Measurements from ENCODE around the gene CYTH1.

Gene CYTH1

DNA sequence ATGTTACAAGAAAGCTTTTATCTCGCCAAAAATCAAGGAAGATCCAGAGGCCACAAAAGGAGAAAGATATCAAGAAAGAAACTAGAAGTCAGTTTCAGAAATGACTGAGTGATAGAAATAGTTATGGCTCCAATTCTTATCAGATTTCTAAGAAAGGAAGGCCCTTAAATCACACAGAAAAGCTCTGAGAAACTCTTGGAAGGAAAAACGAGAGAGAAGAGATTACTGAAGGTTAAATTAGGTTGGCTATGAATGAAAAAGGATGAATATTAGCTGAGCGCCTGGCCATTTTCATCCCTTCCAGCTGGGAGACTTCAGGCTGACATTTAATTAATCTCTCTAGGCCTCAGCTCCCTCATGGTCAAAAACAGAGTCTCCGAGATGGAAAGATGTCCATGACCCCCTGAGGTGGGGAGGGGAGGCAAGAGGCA is 72.3 kb downstream of the CYTH1 start:
- no peak for DNase-seq (ENCODE audit: low read depth, low spot score)
- no peak for TF ChIP-seq YY1 (IDR thresholded peaks at IDR 0.05; ENCODE audit: insufficient read depth, insufficient read length)
- TF ChIP-seq SUZ12 (IDR thresholded peaks at IDR 0.05; ENCODE audit: extremely low read depth, insufficient read depth, insufficient read length): no peak
- no peak for TF ChIP-seq ZNF274 (IDR thresholded peaks at IDR 0.05; ENCODE audit: low read depth, low read length)
- Histone ChIP-seq H3K4me3 (ENCODE audit: insufficient read length, low read depth) (no peak overlapping the region), H3K36me3 (ENCODE audit: insufficient read depth, insufficient read length, low read length) (peaks cover 4% of the 10 kb centered on the region), H3K27me3 (ENCODE audit: insufficient read depth, insufficient read length) (no peaks in the 10 kb centered on the region), H3K9me3 (ENCODE audit: insufficient read depth, low read length) (no peaks in the 10 kb centered on the region), H3K4me1 (ENCODE audit: insufficient read depth, insufficient read length) (no peaks in the 10 kb centered on the region), H3K9ac (ENCODE audit: insufficient read length, low read depth) (no peak overlapping the region)

DNA sequence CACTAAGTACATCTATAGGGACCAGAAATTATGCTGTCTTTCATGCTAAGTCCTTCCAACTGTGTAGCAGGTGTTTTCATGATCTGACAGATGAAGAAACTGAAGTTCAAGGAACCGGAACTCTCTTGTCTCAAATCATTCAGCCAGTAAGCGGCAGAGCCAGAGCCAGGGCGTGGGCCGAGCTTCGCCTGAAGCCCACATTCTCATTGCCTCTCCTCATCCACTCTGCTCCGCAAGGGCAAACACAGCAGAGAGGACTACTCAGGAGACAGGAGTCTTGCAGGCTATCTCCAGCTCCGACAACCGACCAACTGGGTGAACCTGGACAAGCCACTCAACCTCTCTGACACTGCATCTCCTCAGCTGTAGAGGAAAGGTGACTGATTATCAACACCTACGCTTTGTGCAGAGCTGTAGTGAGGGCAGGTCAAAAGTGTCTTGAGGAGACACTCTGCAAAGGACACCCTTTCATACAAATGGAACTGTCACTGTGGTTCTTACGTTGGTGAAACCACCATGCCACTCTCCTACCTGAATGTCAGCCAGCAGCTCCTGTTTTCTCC is 72.9 kb downstream of the CYTH1 start:
- TF ChIP-seq ZNF274 (IDR thresholded peaks at IDR 0.05; ENCODE audit: low read depth, low read length) (no peak), SUZ12 (IDR thresholded peaks at IDR 0.05; ENCODE audit: extremely low read depth, insufficient read depth, insufficient read length) (no peak), YY1 (IDR thresholded peaks at IDR 0.05; ENCODE audit: insufficient read depth, insufficient read length) (no peak)
- H3K9me3 ChIP-seq (ENCODE audit: insufficient read depth, low read length): no peaks in the 10 kb centered on the region
- H3K27me3 ChIP-seq (ENCODE audit: insufficient read depth, insufficient read length): no peaks in the 10 kb centered on the region
- H3K9ac ChIP-seq (ENCODE audit: insufficient read length, low read depth): no peak overlapping the region
- H3K4me1 ChIP-seq (ENCODE audit: insufficient read depth, insufficient read length): no peaks in the 10 kb centered on the region
- H3K36me3 ChIP-seq (ENCODE audit: insufficient read depth, insufficient read length, low read length): peaks cover 4% of the 10 kb centered on the region
- DNase-seq (ENCODE audit: low read depth, low spot score): no peak
- H3K4me3 ChIP-seq (ENCODE audit: insufficient read length, low read depth): no peak overlapping the region

DNA sequence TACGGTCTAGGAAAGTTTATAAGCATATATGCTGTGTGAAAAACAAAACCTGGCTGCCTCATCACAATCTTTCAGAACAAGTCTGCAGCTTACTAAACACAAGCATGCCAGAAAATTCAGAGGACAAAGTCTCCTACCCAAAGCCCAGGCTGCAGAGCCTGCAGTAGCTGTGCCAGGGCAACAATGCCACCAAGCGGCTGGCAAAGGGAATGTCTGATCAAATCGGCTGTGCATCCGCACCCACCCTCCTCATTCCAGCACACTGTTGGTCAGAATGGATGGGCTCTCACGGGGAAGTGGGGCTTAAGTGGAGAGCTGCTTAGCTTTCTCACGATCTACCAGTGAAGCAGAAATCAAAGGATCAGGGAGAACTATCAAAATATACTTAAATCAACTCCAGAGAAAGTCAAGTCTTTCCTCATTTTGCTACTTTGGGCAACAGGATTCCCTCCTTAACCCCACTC is 73.5 kb downstream of the CYTH1 start:
- Histone ChIP-seq H3K9ac (ENCODE audit: insufficient read length, low read depth) (no peak overlapping the region), H3K36me3 (ENCODE audit: insufficient read depth, insufficient read length, low read length) (peaks cover 4% of the 10 kb centered on the region), H3K9me3 (ENCODE audit: insufficient read depth, low read length) (no peaks in the 10 kb centered on the region), H3K4me3 (ENCODE audit: insufficient read length, low read depth) (no peak overlapping the region), H3K4me1 (ENCODE audit: insufficient read depth, insufficient read length) (no peaks in the 10 kb centered on the region), H3K27me3 (ENCODE audit: insufficient read depth, insufficient read length) (no peaks in the 10 kb centered on the region)
- peak; percentile 63 for DNase-seq (ENCODE audit: low read depth, low spot score)
- TF ChIP-seq SUZ12 (IDR thresholded peaks at IDR 0.05; ENCODE audit: extremely low read depth, insufficient read depth, insufficient read length) (no peak), YY1 (IDR thresholded peaks at IDR 0.05; ENCODE audit: insufficient read depth, insufficient read length) (no peak), ZNF274 (IDR thresholded peaks at IDR 0.05; ENCODE audit: low read depth, low read length) (no peak)

DNA sequence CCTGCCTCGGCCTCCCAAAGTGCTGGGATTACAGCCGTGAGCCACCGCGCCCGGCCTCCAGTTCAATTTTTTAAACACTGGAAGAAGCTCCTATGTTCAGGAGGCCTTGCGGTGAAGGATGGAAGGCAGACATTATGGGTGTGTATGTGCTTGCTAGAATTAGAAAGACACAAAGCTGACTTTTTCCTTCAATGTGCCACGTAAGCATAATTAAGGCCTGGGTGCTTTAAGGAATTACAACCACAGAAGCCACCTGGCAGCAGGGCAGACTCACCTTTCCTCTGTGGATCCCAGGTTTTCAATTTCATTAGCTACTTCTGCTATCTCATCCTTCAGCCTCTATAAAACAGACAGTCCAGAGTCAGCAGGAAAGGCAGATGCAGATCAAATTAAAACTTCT is 74.2 kb downstream of the CYTH1 start:
- no peak for DNase-seq (ENCODE audit: low read depth, low spot score)
- Histone ChIP-seq H3K9me3 (ENCODE audit: insufficient read depth, low read length) (no peaks in the 10 kb centered on the region), H3K27me3 (ENCODE audit: insufficient read depth, insufficient read length) (no peaks in the 10 kb centered on the region), H3K4me1 (ENCODE audit: insufficient read depth, insufficient read length) (no peaks in the 10 kb centered on the region), H3K9ac (ENCODE audit: insufficient read length, low read depth) (no peak overlapping the region), H3K36me3 (ENCODE audit: insufficient read depth, insufficient read length, low read length) (peaks cover 4% of the 10 kb centered on the region), H3K4me3 (ENCODE audit: insufficient read length, low read depth) (no peak overlapping the region)
- TF ChIP-seq YY1 (IDR thresholded peaks at IDR 0.05; ENCODE audit: insufficient read depth, insufficient read length) (no peak), ZNF274 (IDR thresholded peaks at IDR 0.05; ENCODE audit: low read depth, low read length) (no peak), SUZ12 (IDR thresholded peaks at IDR 0.05; ENCODE audit: extremely low read depth, insufficient read depth, insufficient read length) (no peak)

DNA sequence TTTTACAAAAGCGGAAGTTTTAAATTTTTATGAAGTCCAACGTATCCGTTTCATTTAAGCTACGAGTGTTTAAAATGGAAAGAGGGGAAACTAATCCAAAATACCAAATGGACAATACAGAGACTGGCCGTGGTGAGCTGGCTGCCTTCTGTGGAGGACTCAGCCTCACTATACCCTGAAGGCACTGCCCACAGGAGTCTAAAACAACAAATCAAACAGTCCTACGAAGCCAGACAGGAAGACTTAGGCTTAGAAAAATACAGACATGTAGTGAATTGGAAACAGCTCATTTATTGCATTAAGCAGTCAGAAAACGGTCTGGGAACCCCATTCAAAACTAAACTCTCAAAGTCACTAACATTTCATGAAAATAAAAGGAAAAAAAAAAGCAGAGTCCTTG is 75.1 kb downstream of the CYTH1 start:
- Histone ChIP-seq H3K4me1 (ENCODE audit: insufficient read depth, insufficient read length) (peaks cover 2% of the 10 kb centered on the region), H3K4me3 (ENCODE audit: insufficient read length, low read depth) (no peak overlapping the region), H3K36me3 (ENCODE audit: insufficient read depth, insufficient read length, low read length) (peaks cover 4% of the 10 kb centered on the region), H3K27me3 (ENCODE audit: insufficient read depth, insufficient read length) (no peaks in the 10 kb centered on the region), H3K9ac (ENCODE audit: insufficient read length, low read depth) (no peak overlapping the region), H3K9me3 (ENCODE audit: insufficient read depth, low read length) (no peaks in the 10 kb centered on the region)
- TF ChIP-seq ZNF274 (IDR thresholded peaks at IDR 0.05; ENCODE audit: low read depth, low read length): no peak
- no peak for TF ChIP-seq YY1 (IDR thresholded peaks at IDR 0.05; ENCODE audit: insufficient read depth, insufficient read length)
- no peak for TF ChIP-seq SUZ12 (IDR thresholded peaks at IDR 0.05; ENCODE audit: extremely low read depth, insufficient read depth, insufficient read length)
- no peak for DNase-seq (ENCODE audit: low read depth, low spot score)

DNA sequence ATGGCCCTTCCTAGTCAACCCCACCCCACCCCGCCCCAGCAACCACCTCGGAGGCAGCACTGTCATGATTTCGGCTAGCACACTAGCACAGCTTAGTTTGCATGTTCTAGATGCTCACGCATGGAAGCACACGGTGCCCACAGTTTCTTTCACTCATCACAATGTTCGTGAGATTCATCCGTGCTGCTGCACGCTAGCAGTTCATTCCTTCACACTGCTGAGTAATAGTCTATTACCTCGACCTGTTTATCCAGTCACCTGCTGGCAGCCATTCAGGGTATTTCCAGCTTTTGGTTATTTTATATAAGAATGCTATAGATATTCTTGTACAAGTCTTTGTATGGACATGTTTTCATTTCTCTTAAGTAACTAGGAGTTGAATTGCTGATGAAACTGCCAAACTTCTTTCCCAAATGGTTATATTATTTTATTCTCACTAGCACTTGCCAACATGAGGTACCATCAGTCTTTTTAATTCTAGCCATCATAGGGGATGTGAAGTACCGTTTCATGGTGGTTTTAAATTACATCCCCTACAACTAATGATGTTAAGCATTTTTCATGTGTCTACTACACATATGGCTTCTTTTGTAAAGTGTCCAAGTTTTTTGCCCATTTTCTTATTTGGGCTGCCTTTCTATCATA is 75.7 kb downstream of the CYTH1 start:
- H3K27me3 ChIP-seq (ENCODE audit: insufficient read depth, insufficient read length): no peaks in the 10 kb centered on the region
- DNase-seq (ENCODE audit: low read depth, low spot score): no peak

DNA sequence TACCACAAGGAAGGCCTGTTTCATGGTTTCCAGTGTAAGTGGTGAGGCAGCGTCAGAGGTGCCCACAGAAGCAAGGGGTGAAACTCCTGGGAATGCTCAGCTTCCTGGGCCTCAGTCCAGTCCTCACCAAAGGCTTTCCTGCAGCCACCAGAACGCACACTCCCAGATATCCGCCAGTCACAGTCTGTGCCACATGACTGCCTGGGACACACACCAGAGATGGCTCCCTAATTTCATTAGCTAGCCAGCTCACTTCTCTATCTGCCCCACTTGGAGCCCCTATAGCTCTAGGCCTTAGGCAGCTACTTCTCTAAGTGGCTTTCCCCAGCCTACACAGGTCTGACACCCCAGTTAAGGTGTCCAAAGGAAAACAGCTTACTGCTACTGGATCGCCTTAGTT is 77.0 kb downstream of the CYTH1 start:
- TF ChIP-seq SUZ12 (IDR thresholded peaks at IDR 0.05; ENCODE audit: extremely low read depth, insufficient read depth, insufficient read length): no peak
- no peak for TF ChIP-seq YY1 (IDR thresholded peaks at IDR 0.05; ENCODE audit: insufficient read depth, insufficient read length)
- TF ChIP-seq ZNF274 (IDR thresholded peaks at IDR 0.05; ENCODE audit: low read depth, low read length): no peak
- no peaks in the 10 kb centered on the region for H3K27me3 ChIP-seq (ENCODE audit: insufficient read depth, insufficient read length)
- H3K9me3 ChIP-seq (ENCODE audit: insufficient read depth, low read length): no peaks in the 10 kb centered on the region
- no peak for DNase-seq (ENCODE audit: low read depth, low spot score)
- H3K9ac ChIP-seq (ENCODE audit: insufficient read length, low read depth): no peak overlapping the region
- H3K4me1 ChIP-seq (ENCODE audit: insufficient read depth, insufficient read length): peaks cover 8% of the 10 kb centered on the region
- no peak overlapping the region for H3K4me3 ChIP-seq (ENCODE audit: insufficient read length, low read depth)
- H3K36me3 ChIP-seq (ENCODE audit: insufficient read depth, insufficient read length, low read length): peaks cover 10% of the 10 kb centered on the region

More for the DNA sequence above, 75.7 kb downstream of the CYTH1 start:
- H3K9ac ChIP-seq (ENCODE audit: insufficient read length, low read depth): no peak overlapping the region
- H3K9me3 ChIP-seq (ENCODE audit: insufficient read depth, low read length): no peaks in the 10 kb centered on the region
- TF ChIP-seq YY1 (IDR thresholded peaks at IDR 0.05; ENCODE audit: insufficient read depth, insufficient read length) (no peak), SUZ12 (IDR thresholded peaks at IDR 0.05; ENCODE audit: extremely low read depth, insufficient read depth, insufficient read length) (no peak), ZNF274 (IDR thresholded peaks at IDR 0.05; ENCODE audit: low read depth, low read length) (no peak)
- peaks cover 8% of the 10 kb centered on the region for H3K36me3 ChIP-seq (ENCODE audit: insufficient read depth, insufficient read length, low read length)
- peaks cover 7% of the 10 kb centered on the region for H3K4me1 ChIP-seq (ENCODE audit: insufficient read depth, insufficient read length)
- no peak overlapping the region for H3K4me3 ChIP-seq (ENCODE audit: insufficient read length, low read depth)
